Measurements from ENCODE around the gene LRRC49. TPM values are rescaled to one million over a fixed set of nuclear protein-coding genes. Genes with fewer than 3 reads are reported as not detected.

The LRRC49 gene
- total and polyA plus RNA-seq, 3 experiments from 2014 or later: 0.46 to 0.62 TPM; not detected in 1

- Mint-ChIP-seq H3K27ac (no peak overlapping the region), H3K9me3 (no peaks in the 10 kb centered on the region), H3K36me3 (no peaks in the 10 kb centered on the region), H3K4me3 (no peak overlapping the region), H3K4me1 (no peaks in the 10 kb centered on the region), H3K27me3 (peaks cover 6 to 27% of the 10 kb centered on the region in 2 donors)
- no peaks in the 10 kb centered on the region for H3K36me3 ChIP-seq (ENCODE audit: insufficient read depth, low read length)
- no peak for DNase-seq
- H3K27ac ChIP-seq (ENCODE audit: low read depth, low read length): no peak overlapping the region
- H3K27me3 ChIP-seq (ENCODE audit: insufficient read depth, low read length, poor library complexity, severe bottlenecking): no peaks in the 10 kb centered on the region
- no peak overlapping the region for H3K4me3 ChIP-seq (ENCODE audit: low read length)
- ChIA-PET POLR2A (no interaction called here), CTCF (no interaction called here)
- no peaks in the 10 kb centered on the region for H3K9me3 ChIP-seq (ENCODE audit: low read length)
- H3K4me1 ChIP-seq (ENCODE audit: insufficient read depth, low read length): no peaks in the 10 kb centered on the region
Observed at GRCh38 chr15:71049706-71050422, 157.2 kb downstream of the LRRC49 start.

DNA sequence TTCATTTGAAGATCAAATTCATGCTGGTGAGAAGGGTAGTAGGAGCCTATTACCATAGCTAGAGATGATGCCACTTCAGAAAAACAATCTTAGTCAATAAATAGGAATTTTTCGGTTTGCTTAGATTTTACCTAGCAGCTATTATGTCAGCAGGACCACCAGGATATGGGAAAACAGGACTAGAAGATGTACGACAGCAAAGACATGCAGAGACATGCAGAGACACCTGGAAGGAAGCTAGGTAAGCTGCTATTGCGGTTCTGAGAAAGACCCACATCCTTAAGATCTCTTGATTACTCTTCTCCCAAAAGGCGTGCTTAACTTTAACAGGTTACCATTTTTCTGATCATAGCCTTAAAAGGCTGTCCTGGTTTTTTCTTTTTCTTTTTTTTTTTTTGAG is 157.8 kb downstream of the LRRC49 start:
- DNase-seq: no peak
- no peak overlapping the region for H3K4me3 Mint-ChIP-seq
- Histone ChIP-seq H3K4me1 (ENCODE audit: insufficient read depth, low read length) (no peaks in the 10 kb centered on the region), H3K36me3 (ENCODE audit: insufficient read depth, low read length) (no peaks in the 10 kb centered on the region), H3K27ac (ENCODE audit: low read depth, low read length) (no peak overlapping the region), H3K4me3 (ENCODE audit: low read length) (no peak overlapping the region), H3K9me3 (ENCODE audit: low read length) (no peaks in the 10 kb centered on the region), H3K27me3 (ENCODE audit: insufficient read depth, low read length, poor library complexity, severe bottlenecking) (no peaks in the 10 kb centered on the region)
- ChIA-PET POLR2A (no interaction called here), CTCF (no interaction called here)
- peaks cover 6 to 30% of the 10 kb centered on the region in 2 donors for H3K27me3 Mint-ChIP-seq
- H3K4me1 Mint-ChIP-seq: no peaks in the 10 kb centered on the region
- no peak overlapping the region for H3K27ac Mint-ChIP-seq
- no peaks in the 10 kb centered on the region for H3K36me3 Mint-ChIP-seq
- H3K9me3 Mint-ChIP-seq: no peaks in the 10 kb centered on the region

GRCh38 chr15:71051539-71051938 is 158.9 kb downstream of the LRRC49 start:
- H3K27me3 Mint-ChIP-seq: peaks cover 8 to 36% of the 10 kb centered on the region in 2 donors
- POLR2A ChIA-PET: no interaction called here

GRCh38 chr15:71052356-71052755 is 159.7 kb downstream of the LRRC49 start:
- H3K9me3 Mint-ChIP-seq: no peaks in the 10 kb centered on the region
- Histone ChIP-seq H3K27ac (ENCODE audit: low read depth, low read length) (no peak overlapping the region), H3K4me1 (ENCODE audit: insufficient read depth, low read length) (no peaks in the 10 kb centered on the region), H3K27me3 (ENCODE audit: insufficient read depth, low read length, poor library complexity, severe bottlenecking) (no peaks in the 10 kb centered on the region), H3K9me3 (ENCODE audit: low read length) (no peaks in the 10 kb centered on the region), H3K4me3 (ENCODE audit: low read length) (no peak overlapping the region), H3K36me3 (ENCODE audit: insufficient read depth, low read length) (no peaks in the 10 kb centered on the region)
- H3K27ac Mint-ChIP-seq: no peak overlapping the region
- H3K36me3 Mint-ChIP-seq: no peaks in the 10 kb centered on the region
- no peak overlapping the region for H3K4me3 Mint-ChIP-seq
- no peaks in the 10 kb centered on the region for H3K4me1 Mint-ChIP-seq
- ChIA-PET POLR2A (no interaction called here), CTCF (no interaction called here)
- DNase-seq: no peak
- peaks cover 2 to 35% of the 10 kb centered on the region in 2 donors for H3K27me3 Mint-ChIP-seq

More at GRCh38 chr15:71051539-71051938, 158.9 kb downstream of the LRRC49 start:
- no peak for DNase-seq
- H3K4me1 ChIP-seq (ENCODE audit: insufficient read depth, low read length): no peaks in the 10 kb centered on the region
- Mint-ChIP-seq H3K4me3 (no peak overlapping the region), H3K36me3 (no peaks in the 10 kb centered on the region), H3K4me1 (no peaks in the 10 kb centered on the region), H3K27ac (no peak overlapping the region), H3K9me3 (no peaks in the 10 kb centered on the region)
- CTCF ChIA-PET: no interaction called here
- no peaks in the 10 kb centered on the region for H3K36me3 ChIP-seq (ENCODE audit: insufficient read depth, low read length)
- no peak overlapping the region for H3K27ac ChIP-seq (ENCODE audit: low read depth, low read length)
- no peak overlapping the region for H3K4me3 ChIP-seq (ENCODE audit: low read length)
- H3K27me3 ChIP-seq (ENCODE audit: insufficient read depth, low read length, poor library complexity, severe bottlenecking): no peaks in the 10 kb centered on the region
- no peaks in the 10 kb centered on the region for H3K9me3 ChIP-seq (ENCODE audit: low read length)

GRCh38 chr15:71054286-71054952 is 161.8 kb downstream of the LRRC49 start:
- H3K27me3 ChIP-seq (ENCODE audit: insufficient read depth, low read length, poor library complexity, severe bottlenecking): no peaks in the 10 kb centered on the region
- no peaks in the 10 kb centered on the region for H3K9me3 ChIP-seq (ENCODE audit: low read length)
- POLR2A ChIA-PET: no interaction called here
- H3K4me1 ChIP-seq (ENCODE audit: insufficient read depth, low read length): no peaks in the 10 kb centered on the region
- no peak overlapping the region for H3K27ac ChIP-seq (ENCODE audit: low read depth, low read length)
- CTCF ChIA-PET: no interaction called here
- Mint-ChIP-seq H3K4me3 (no peak overlapping the region), H3K9me3 (peaks cover 0 to 8% (median 5%) of the 10 kb centered on the region in 5 donors), H3K27ac (no peak overlapping the region), H3K4me1 (no peaks in the 10 kb centered on the region), H3K27me3 (peaks cover 2 to 37% of the 10 kb centered on the region in 2 donors), H3K36me3 (no peaks in the 10 kb centered on the region)
- H3K36me3 ChIP-seq (ENCODE audit: insufficient read depth, low read length): no peaks in the 10 kb centered on the region
- no peak for DNase-seq
- H3K4me3 ChIP-seq (ENCODE audit: low read length): no peak overlapping the region

GRCh38 chr15:71055461-71055860 is 162.8 kb downstream of the LRRC49 start:
- CTCF ChIA-PET: no interaction called here
- DNase-seq: no peak
- POLR2A ChIA-PET: no interaction called here
- H3K27me3 Mint-ChIP-seq: peaks cover 2 to 30% of the 10 kb centered on the region in 2 donors
- H3K4me1 Mint-ChIP-seq: no peaks in the 10 kb centered on the region
- no peaks in the 10 kb centered on the region for H3K4me1 ChIP-seq (ENCODE audit: insufficient read depth, low read length)
- H3K27ac Mint-ChIP-seq: no peak overlapping the region
- H3K9me3 Mint-ChIP-seq: peaks cover 0 to 13% (median 7%) of the 10 kb centered on the region in 5 donors
- H3K9me3 ChIP-seq (ENCODE audit: low read length): no peaks in the 10 kb centered on the region
- no peak overlapping the region for H3K4me3 ChIP-seq (ENCODE audit: low read length)
- H3K27ac ChIP-seq (ENCODE audit: low read depth, low read length): no peak overlapping the region
- no peaks in the 10 kb centered on the region for H3K36me3 Mint-ChIP-seq
- H3K36me3 ChIP-seq (ENCODE audit: insufficient read depth, low read length): no peaks in the 10 kb centered on the region
- H3K27me3 ChIP-seq (ENCODE audit: insufficient read depth, low read length, poor library complexity, severe bottlenecking): no peaks in the 10 kb centered on the region
- H3K4me3 Mint-ChIP-seq: no peak overlapping the region

- no peak overlapping the region for H3K27ac Mint-ChIP-seq
- Histone ChIP-seq H3K36me3 (ENCODE audit: insufficient read depth, low read length) (no peaks in the 10 kb centered on the region), H3K4me1 (ENCODE audit: insufficient read depth, low read length) (no peaks in the 10 kb centered on the region), H3K4me3 (ENCODE audit: low read length) (no peak overlapping the region), H3K27me3 (ENCODE audit: insufficient read depth, low read length, poor library complexity, severe bottlenecking) (no peaks in the 10 kb centered on the region), H3K9me3 (ENCODE audit: low read length) (no peaks in the 10 kb centered on the region), H3K27ac (ENCODE audit: low read depth, low read length) (no peak overlapping the region)
- peaks cover 2 to 30% of the 10 kb centered on the region in 2 donors for H3K27me3 Mint-ChIP-seq
- ChIA-PET POLR2A (no interaction called here), CTCF (no interaction called here)
- DNase-seq: no peak
- H3K4me1 Mint-ChIP-seq: no peaks in the 10 kb centered on the region
- H3K36me3 Mint-ChIP-seq: no peaks in the 10 kb centered on the region
- H3K4me3 Mint-ChIP-seq: no peak overlapping the region
- H3K9me3 Mint-ChIP-seq: peaks cover 0 to 13% (median 7%) of the 10 kb centered on the region in 5 donors
Observed at GRCh38 chr15:71056111-71056510, 163.5 kb downstream of the LRRC49 start.

GRCh38 chr15:71057143-71057542 is 164.5 kb downstream of the LRRC49 start:
- no peaks in the 10 kb centered on the region for H3K36me3 ChIP-seq (ENCODE audit: insufficient read depth, low read length)
- Mint-ChIP-seq H3K4me3 (no peak overlapping the region), H3K27ac (no peak overlapping the region), H3K27me3 (peaks cover 2 to 33% of the 10 kb centered on the region in 2 donors), H3K9me3 (peaks cover 0 to 13% (median 7%) of the 10 kb centered on the region in 5 donors), H3K4me1 (no peaks in the 10 kb centered on the region), H3K36me3 (no peaks in the 10 kb centered on the region)
- DNase-seq: no peak
- no peaks in the 10 kb centered on the region for H3K27me3 ChIP-seq (ENCODE audit: insufficient read depth, low read length, poor library complexity, severe bottlenecking)
- no peak overlapping the region for H3K27ac ChIP-seq (ENCODE audit: low read depth, low read length)
- ChIA-PET CTCF (no interaction called here), POLR2A (no interaction called here)
- no peak overlapping the region for H3K4me3 ChIP-seq (ENCODE audit: low read length)
- no peaks in the 10 kb centered on the region for H3K4me1 ChIP-seq (ENCODE audit: insufficient read depth, low read length)
- no peaks in the 10 kb centered on the region for H3K9me3 ChIP-seq (ENCODE audit: low read length)

All from CD8-positive, alpha-beta memory T cell (primary cell).